Activated CD4-positive, alpha-beta T cell treated with anti-CD3 and anti-CD28 coated beads for 4 hours (primary cell): ENCODE data around the gene SCGB3A1.

Experiments used
- DNase-seq, 2 donors: peaks; one replicate each; pipeline ENCODE4 v3.0.0-alpha.2; 2020

SCGB3A1 gene

DNA sequence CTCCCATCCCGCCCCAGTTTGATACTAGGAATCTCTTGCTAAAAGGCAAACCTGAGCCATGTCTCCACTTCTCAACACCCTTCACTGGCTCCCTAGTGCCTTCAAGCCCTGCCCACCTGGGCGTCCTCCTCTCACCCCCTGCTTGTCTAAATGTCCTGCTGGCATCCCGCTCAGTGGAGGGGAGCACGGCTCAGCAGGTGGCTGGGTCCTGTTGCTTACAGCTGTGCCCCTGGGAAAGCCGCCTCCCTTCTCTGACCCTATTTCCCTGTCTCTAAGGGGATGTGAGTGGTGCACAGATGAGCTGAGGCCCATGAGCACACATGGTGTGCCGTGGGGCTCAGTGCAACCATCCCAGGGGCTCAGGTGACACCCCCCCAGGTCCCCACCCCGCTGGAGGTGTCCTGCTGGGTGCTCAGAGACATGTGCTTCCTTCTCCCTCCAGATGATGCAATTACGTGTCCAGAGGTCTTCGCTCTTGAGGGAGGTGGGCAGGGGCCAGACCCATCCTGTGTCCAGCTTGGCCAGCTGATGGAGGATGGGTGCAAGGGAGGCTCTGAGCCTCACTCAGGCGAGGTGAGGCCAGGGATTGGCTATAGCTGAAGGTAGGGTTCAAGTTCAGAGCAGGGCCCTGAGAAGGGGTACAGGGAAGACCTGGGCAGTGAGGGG is 34.0 kb upstream of the SCGB3A1 start:
- DNase-seq: no peak

DNA sequence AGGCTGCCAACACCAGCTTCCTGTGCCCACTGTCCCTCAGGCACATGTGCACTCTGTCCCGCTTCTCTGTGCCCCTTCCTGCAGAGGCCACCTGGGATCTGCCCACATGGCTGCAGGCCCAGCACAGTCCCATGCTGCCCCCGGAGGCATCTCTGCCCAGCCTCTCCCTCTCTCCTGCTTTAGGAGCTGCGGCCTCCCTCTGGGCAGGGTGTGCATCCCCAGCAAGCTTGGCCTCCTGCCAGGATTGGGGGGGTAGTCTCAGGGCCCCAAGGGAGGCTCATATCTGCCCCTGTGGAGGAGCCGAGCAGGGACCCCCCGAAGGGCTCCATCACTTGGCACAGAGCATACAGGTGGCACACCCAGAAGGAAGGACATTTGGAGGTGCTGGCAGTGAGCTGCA is 33.3 kb upstream of the SCGB3A1 start:
- no peak for DNase-seq

DNA sequence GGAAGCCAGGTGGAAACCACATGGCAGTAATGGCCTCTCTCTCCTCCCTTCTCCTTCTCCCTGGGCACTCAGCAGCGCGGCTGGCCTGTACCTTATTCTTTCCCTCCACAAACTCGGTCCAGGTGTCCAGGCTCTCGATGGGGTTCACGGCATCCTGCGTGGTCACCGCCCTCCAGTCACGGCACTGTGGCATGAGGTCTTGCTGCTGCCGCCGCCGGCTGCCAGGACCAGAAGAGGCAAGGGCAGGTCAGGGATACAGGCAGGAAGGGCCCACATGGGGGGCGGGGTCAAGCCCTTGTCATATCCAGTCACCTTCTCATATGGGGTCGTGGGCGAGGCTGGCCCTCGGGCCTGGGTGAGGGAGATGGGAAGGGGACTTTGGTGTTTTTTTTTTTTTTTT is 32.5 kb upstream of the SCGB3A1 start:
- no peak for DNase-seq

DNA sequence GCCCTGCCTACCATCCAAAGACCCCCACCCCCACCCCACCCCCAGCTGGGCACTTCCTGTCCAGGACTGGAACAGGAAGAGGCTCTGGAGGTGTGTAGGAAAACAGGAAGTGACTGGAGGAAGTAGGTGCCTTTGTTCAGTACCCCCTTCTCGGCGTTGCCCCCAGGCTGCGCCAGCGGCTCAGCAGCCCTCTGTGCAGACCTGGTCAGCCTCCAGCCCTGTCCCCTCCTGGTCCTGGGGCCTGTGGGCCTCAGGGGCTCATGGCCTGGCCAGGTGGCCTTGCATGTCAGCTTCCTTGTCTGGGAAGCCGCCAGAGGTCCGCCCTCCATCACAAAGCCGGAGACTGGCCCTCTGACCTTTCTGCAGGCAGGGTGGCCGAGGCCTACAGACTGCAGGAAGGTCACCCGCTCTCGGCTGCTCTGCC is 32.1 kb upstream of the SCGB3A1 start:
- DNase-seq: no peak

DNA sequence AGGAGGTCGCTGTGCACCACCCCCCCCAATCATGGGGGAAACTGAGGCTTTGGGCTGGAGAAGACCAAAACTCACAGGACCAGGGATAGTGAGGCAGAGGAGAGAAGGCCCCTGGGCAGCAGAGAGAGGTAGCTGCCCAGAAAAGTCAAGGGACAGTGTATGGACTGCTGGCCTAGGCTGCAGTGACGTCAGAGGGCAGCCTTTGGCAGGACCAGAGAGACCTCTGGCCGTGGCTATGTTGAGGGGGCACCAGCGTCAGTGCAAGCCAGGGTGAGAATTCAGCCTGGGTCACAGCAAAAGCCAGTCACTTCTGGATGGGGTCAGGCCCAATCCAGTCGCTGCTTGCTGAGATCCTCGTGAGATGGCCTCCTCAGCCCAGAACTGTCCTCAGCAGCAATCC is 31.6 kb upstream of the SCGB3A1 start:
- DNase-seq: no peak

DNA sequence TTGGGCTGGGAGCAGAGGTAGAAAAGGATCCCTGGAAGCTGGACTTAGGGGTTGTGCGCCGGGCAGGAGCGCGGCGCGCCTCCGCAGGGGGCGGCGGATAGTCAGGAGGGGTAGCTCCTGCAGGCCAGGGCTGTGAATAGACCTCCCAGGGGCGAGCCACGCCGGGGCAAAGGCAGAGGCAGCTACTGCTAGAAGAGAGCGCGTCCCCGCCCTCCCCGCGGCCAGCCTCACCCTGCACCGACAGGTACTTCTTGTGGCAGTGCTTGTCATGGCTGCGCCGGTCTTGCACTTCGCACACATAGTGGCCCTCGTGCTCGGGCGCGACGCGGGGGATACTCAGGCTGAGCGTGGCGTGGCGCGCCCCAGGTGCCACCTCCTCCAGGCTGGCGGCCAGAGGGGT is 30.0 kb upstream of the SCGB3A1 start:
- no peak for DNase-seq

DNA sequence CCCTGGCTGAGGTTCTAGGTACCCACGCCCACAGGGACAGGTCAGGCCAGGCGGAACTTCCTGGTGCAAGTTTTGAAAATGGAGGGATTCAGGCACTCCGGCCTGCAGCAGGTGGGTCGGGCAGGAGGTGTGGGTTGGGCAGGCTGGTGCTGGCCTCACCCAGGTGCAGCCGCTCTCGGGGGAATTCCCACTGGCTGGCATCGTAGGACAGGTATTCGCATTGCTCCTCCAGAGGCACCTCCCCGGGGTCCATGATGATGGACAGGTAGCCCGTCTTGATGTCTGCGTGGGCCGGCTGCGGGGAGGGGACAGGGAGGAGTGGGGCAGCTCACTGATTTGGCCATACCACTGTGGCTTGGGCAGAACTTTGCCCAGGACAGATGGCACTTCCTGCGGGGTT is 28.7 kb upstream of the SCGB3A1 start:
- DNase-seq: no peak

DNA sequence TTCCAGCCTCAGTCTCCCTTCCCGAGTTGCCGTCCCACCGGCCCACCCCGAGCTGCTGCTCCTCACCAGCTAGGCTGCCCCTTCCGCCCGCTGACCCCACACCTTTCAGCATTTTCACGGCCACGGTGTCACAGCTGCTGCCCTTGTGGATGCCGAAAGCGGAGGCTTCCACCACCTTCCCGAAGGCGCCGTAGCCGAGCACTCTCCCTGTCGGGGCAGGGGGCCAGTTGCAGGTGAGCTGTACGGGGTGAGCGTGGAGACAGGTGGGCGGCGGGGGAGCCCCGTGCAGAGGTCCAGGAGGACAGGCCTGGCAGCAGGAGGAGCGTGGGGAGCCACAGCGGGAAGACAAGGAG is 28.2 kb upstream of the SCGB3A1 start:
- DNase-seq: no peak

DNA sequence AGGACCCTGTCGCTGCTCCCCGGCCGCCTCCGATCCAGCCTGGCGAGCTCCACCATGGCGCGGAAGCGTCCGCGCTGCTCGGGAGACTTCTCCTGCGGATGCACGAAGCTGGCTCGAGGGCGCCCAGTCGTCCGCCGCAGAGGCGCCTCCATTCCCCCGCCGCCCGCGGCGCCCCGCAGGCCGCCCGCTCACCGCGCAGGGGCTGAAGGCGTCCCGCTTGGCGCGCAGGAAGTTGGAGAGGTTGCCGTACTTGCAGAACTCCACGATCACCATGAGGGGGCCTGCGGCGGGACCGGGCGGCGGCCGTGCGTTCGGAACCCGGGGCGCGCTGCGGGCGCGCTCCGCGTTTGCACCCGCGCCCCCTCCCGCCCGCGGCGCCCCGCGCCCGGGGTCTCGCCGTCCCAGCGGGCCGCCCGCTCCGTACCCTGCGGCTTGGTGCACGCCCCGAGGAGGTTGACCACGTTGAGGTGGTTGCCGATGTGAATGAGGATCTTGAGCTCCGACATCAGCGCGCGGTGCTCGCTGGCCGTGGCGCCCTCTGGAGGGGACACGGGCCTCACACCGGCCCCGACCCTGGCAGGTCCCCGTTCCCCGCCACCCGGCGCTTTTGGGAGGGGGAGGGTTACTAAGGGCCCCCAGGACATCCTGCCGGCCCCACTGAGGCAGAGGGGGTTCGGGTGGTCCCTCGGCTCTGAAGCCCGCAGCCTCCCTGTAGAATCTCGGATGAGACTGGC is 27.7 kb upstream of the SCGB3A1 start:
- DNase-seq: peak; percentile 12 to 18

DNA sequence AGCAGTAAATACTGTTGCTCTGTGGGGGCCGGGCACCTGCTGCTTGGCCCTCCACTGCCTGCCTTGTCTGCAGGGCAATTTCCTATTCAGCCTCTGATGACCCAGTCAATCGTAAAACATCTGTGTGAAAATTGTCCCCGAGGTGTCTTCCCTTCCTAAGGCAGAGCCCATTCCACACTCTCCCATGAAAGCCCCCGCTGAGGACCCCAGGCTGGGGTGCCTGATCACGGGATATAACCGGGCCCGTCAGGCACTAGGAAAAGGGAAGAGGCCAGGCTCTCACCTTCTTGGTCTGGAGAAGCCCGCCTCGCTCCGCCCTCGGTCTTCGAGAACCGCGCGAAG is 27.2 kb upstream of the SCGB3A1 start:
- DNase-seq: no peak

DNA sequence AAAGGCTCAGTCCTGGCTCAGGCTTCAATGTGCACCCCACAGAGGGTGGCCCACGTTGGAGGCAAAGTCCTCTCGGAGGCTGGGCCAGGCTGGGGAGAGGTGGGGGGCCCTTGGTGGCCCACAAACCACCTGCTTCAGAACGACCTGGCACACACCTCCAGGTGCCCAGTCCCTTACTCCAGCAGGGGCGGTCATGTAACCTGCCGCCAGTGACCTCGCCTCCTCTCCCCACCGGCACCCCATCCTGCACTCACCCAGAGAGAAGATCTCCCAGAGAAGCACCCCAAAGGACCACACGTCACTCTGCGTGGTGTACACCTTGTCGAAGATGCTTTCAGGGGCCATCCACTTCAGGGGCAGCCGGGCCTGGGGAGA is 22.5 kb upstream of the SCGB3A1 start:
- no peak for DNase-seq

DNA sequence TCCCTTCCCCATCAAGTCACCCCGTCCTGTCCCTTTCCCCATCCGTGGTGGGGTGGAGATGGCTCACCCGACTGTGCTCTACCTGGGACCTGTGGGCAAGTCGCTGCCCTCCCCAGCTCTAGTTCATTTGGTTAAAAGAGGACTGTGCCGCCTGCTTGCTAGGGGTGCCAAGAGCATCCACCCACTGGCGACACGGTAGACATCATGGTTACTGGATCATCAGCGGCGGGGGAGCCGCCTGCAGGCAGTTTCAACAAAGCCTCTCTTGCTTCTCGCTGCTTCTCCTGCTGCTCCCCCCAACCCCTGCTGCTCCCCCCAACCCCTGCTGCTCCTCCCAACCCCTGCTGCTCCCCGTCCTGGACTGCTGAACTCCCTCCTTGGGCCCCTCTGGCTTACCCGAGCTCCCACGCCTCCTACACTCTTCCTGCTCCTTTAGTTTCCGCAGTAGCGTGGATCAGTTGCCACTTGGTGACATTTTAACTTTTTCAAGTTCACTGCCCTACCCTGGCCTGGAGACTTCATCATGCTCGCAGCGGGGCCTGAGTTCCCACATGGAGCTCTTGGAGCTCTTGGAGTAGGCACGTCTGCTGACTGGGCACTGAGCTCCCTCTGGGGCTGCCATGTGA is 22.0 kb upstream of the SCGB3A1 start:
- no peak for DNase-seq

DNA sequence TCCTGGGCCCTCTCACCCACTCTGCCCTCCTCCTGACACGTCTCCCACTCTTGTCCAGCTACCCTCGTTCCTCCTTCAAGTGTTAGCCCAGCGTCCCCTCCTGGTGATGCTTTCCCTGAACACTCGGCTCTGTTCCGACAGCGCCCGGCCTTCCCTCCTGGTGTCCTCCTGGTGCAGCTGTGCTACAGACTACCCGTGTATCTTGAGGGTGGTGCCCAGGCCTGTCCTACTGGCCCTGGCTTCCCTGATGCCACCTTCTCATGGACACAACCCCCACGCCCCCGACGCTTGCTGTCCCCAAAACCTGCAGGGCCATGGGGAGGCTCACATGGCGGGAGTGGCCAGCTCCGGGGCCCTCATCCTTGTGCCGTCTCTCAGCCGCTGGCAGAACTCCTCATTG is 21.4 kb upstream of the SCGB3A1 start:
- DNase-seq: no peak

DNA sequence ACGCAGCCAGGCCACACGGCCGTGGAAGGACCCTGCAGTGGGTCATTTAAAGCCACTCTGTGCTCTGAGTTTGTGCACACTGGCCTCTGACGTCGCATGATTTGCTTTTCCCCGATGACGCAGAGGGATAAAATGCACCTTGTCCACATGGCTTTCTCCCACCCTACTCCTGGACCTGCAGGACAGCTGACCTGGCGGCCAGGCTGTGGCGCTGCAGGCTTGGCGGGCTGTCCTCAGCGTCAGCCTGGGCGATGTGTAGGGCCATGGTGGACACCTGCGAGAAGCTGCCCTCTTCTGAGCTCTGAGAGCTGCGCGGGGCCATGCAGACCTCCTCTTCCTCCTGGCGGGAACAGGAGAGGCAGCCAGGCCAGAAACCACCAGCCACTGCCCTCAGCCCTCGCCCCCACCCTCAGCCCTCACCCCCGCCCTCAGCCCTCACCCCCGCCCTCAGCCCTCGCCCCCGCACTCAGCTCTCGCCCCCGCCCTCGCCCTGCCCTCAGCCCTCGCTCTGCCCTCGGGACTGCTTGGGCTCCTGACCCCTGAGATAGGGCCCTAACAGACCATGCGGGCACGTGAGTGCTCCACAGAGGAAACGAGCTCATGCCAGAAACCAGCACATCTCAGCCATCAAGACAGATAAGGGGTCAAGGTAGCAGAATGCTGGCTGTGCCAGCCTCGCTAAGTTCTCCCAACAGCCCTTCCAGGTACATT is 20.0 kb upstream of the SCGB3A1 start:
- DNase-seq: no peak

DNA sequence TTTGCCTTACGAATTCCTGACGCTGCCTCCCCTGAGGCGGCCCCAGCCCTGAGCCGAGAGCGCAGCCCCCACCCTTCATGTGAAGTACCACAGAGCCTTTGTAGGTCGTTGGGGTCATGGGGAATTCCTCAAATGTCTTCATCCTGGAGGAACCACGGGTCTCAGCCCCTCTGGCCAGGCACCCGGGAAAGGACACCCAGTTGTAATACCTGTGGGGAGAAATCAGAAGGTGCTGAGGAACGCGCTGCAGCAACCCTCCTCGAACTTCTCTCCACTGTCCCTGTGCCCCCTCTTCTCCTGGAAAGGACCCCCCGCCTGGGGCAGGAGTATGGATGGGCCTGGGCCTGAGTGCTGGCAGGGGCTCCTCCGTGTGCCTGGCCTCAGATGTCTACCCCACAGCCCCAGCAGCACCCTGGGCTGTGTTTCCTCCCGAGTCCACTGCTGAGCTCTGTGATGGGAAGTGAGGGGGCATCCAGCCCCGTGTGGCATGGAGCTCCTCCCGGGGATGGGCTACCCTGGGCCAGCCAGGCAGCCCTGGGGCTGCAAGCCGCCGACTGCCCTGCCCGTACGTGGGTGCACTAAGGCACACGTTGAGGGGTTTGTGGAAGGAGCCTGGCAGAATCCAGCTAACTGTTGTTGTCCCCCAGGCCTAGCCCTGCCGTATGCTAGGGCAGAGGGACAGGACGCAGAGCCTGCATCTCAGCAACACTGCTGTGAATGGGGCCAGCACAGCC is 18.7 kb upstream of the SCGB3A1 start:
- DNase-seq: no peak

DNA sequence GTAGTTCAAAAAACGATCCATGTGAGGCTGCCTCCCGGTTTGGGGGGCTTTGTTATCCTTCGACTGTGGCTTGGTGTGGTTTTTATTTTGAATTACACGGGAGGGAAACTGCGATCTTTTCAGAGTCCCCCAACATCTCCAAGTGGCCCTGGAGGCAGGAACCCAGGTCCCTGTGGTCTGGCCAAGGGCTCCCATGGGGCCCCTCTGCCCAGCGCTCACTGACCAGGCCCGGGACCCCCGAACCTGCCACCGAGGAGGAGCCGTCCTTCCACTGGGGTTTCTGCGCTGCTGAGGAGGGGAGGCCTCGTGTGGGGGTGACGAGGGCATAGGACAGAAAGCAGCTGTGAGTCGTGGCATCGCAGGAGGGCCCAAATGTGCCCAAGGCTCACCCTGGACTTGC is 18.1 kb upstream of the SCGB3A1 start:
- no peak for DNase-seq

DNA sequence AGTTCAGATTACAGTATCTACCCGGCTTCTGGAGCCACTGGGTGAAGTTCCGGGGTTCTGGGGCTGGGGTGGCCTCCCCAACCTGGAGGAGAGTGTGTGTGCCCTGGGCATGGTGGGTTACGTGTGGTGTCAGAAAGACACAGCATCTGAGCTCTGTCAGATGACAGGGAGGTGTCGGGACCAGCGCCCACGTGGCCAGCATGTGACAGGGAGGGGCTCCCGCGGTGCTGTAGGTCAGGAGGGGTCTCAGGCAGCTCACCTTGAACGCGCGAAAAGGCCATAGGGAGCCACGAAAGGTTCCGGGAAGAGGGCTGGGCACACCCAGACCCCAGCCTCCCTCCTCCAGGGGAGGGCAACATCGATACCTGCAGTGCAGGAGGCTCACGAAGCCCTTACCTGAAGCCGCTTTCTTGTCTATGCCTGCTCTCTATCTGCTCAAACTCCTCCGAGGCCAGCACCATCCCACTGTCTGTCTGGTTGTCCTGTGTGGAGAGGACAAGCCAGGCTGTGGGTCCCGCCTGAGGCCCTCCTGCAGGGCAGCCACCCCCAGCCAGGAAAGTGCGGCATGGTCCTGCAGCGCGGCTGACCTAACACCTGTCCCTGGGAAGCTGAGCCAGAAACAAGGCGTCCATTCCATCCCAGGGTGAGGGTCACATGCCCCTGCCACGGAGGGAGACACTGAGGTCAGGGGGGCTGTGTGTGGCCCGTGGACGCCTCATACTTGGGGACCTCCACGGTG is 17.4 kb upstream of the SCGB3A1 start:
- no peak for DNase-seq

DNA sequence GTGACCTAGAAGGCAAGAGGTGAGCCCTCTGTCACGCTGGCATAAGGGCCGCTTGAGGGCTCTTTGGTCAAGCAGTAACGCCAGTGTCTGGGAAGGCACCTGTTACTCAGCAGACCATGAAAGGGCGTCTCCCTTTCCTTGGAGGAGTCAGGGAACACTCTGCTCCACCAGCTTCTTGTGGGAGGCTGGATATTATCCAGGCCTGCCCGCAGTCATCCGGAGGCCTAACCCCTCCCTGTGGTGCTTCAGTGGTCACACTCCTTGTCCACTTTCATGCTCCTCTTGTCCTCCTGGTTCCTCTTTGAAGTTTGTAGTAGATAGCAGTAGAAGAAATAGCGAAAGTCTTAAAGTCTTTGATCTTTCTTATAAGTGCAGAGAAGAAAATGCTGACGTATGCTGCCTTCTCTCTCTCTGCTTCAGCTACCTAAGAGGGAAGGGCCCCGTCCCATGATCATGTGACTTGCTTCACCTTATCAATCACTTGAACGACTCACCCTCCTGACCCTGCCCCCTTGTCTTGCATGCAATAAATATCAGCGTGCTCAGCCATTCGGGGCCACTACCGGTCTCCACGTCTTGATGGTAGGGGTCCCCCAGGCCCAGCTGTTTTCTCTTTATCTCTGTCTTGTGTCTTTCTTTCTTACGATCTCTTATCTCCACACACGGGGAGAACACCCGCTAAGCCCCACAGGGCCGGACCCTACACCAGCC is 16.7 kb upstream of the SCGB3A1 start:
- DNase-seq: no peak

DNA sequence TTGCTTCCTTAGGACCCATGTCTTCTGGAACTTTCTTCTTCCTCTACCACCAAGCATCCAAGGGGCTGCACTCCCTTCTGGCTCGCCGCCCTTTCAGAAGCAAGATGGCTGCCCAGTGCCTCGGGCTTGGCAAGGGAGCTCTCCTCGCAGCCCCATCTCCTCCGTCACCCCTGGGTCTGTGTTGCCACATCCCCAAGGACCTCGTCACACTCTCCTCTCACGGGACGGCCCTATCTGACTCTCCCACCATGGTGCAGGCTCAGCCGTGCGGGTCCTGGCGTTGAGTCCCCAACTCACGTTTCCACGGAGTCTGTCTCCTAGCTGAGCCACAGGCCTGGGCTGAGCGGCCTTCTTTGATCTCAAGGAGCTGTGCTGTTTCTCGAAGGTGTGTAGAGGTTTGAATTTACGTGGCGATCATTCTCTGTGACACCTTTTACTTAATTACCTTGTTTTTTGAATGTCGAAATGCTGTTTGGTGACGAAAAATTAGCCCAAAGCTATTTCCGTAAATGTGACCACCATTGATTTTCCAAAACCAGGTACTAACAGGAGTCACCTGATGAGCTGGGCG is 15.0 kb upstream of the SCGB3A1 start:
- no peak for DNase-seq

DNA sequence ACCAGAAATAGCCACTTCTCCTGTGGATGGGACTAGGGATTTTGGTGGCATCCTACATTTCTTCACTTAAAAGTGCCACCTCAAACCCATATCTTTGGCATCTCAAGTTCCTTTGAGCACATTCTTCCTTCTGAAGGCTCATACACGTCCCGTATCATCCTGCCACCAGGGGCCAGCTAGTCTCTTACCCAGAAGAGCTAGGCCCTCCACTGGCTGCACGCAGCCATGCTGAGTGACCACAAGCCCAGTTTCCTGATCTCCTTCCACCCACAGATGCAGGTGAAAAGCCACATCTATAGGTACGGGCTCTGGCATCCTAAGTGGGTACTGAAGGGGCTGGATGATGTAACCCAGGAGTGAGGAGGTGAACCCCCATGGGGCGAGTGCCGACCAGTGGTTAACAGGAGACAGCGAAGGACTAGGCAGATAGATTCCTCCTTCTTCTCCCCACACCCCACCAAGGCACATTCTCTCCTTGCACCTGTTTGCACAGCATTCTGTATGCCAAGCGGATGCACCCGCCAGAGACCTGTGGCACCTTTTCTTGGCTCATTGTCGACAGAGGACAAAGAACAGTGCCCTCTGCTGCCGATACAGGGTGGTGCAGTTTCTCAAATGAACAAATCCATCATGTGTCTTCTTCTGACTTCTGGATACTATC is 14.4 kb upstream of the SCGB3A1 start:
- DNase-seq: peak; percentile 27 to 56

DNA sequence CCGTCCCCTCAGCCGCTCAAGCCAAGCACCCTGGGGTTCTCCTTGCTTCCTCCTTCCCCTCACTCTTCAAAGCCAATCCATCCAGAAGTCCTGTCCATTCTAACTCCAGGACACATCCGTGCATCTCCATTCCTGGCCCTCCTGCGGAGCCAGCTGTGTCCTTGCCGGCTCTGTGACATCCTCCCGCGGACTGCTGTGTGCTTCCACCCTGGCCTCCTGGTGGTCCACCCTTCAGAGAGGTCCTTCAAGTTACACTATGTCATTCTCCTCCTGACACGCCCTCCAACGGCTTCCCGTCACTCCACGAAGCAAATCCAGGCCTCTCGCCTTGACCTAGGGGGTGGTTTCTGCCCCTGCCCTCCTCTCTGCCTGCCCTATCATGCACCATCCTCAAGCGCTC is 13.0 kb upstream of the SCGB3A1 start:
- DNase-seq: no peak
